Activated CD4-positive, CD25-positive, alpha-beta regulatory T cell treated with anti-CD3 and anti-CD28 coated beads, Interleukin-2, amount 50 U/mL, for 72 hours (primary cell): Measurements from ENCODE around the gene MPDZ.
"Not testable (repeated sequence)": the region's sequence is repeated elsewhere in the genome, so short reads cannot be mapped to it uniquely, and the experiment has no call there.

ENCODE experiments used
- DNase-seq: peaks from one replicate; pipeline ENCODE4 v3.0.0; 2021

Gene MPDZ

DNA sequence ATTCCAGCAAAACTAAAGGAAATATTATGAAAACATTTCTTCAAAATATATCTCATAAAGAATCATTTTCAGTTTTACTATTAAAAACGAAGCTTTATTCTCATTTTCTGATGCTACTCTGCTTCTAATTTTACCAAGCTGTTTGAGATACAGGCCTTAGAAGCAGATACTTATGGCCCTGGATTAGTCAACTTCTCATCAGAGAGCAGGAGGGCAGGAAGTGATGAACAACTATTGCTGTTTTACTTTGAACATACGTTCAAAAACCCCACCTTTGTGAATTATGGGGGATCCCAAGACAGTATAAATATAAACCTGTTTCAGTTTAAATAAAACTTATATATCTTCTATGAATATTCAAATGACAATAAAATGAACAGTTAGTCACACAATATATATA lies 16.0 kb downstream of the MPDZ start:
- no peak for DNase-seq

DNA sequence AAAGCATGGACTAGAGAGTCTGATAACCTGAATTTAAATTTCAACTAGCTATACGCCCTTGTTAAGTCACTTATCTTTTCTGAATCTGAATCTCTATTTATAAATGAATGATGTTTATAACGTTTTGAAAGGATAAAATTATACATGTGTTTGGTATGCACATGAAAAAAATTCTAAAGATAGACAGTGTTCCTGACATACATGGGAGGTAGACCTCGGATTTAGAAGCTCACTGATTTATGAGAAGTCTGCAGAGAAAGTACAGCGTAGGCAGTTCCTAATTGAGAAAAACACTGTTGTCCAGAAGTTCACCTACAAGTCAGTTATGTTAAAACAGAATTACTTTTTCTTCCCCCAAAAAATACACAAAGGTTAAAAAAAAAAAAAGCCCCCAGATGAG lies 26.6 kb downstream of the MPDZ start:
- DNase-seq, result no peak

DNA sequence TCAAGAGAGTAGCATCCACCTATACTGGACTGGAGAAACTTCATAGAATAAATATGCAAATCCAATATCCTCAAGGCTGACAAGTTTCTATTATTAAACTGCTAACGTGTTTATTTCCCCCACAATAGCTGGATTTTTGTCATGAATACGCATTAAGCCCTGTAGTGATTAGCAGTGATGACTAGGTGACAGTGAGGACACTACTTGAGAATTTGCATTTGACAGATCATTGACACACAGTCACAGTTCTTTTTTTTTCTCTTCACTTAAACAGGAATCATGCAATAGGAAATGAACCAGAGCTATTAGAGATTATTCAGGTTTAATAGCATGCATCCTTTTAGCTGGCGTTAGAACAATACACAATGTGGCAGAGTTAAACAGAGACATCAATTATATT lies 35.3 kb downstream of the MPDZ start:
- DNase-seq, result no peak

DNA sequence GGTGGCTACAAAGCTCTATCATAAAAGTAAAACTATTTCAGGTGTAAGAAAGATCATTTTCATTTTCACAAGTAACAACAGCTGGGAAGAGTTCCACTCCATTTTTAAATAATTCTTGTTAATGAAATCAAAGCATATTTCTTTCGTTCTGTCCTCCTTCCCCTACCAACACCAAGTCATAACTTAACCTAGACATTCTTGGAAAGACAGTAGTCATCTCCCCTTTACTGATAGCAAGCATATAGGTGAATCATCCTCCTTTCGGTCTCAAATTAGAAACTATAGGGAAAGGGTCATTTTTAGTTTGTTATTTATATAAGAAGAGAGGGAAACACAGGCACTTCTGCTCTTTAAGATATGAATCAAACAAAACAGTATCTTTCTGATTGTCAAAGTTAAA lies 38.2 kb downstream of the MPDZ start:
- DNase-seq, result no peak

DNA sequence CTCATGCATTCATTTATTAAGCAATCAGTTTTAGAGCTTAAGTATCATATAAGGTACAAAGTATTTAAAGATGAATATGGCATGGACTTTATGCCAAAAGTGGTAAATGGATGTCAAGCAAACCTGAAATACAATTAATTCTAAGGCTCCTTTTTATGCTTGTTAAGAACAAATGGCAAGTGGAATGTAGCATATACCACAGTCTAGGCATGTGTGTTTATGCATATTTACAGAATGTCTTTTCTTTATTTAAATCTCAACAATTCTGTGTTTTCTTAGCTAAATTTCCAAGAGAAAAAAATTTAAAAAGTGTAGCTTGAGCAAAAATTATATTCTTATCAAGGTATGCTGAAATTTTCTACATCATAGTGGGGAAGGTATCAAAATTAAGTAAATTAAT lies 39.8 kb downstream of the MPDZ start:
- DNase-seq, result no peak

DNA sequence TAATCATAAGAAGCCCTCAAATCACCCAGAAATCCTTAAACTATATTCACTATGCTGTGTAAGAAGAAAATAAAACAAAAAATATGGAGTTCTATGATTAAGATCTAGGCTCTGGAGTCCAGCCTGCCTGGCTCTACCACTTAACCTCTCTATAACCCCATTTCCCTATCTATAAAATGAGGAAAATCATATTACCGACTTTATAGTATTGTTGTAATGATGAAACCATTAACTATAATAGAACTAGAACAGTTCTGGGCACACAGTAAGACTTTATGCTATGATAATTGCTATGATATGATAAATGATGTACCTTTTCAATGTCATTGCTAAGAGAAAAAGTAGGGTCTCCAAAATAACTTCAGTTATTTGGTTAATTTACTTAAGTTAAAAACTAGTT lies 40.3 kb downstream of the MPDZ start:
- DNase-seq, result no peak

DNA sequence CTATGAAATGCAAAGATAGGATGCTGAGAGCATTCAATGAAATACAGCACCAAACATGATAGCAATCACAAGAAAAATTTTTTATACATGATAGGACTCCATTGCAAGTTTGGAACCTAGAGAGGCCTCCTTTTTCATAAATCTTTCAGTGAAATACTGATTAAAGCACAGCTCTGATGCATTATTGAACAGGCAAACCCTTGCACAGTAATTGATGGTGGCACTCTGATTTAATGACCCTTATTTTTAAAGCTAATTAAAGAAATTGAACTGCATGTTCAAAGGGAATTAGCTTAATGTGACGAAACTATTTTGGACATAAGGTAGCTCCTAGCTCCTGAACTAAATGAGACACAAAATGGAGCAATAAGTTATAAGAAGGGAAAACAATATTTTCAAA lies 44.6 kb downstream of the MPDZ start:
- no peak for DNase-seq

DNA sequence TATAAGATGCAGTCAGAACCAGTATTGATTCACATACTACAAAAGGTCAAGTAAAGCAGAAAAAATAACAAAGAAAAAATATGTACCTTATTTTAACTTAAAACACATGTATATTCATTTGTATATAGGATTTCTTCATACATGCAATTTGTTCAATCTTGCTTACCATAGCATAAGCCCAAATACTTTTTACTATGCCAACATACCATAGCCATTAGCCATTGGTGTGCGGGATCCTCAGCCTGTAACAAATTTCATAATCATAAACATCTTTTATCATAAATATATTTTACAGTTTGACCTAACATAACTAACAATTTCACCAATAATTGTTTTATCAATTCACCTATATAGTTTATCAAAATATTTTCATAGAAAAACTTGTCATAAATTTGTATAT lies 51.1 kb downstream of the MPDZ start:
- DNase-seq, result no peak

DNA sequence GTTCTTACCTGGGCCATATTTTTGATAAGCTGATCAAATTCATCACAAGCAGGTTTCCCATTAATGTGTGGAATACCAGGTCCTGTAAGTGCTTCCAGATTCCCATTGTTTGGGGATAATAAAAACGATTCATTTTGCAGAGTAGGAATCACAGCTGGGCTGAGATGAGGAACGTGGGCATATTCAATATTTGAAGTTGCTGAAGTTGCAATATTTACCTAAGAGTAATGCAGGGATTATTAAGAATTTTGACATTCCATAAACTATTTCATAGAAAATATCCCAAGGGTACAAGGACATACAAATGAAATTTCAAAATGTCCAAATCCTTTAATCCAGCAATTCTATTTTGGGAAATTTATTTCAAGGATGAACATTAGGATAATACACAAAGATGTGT lies 55.1 kb downstream of the MPDZ start:
- DNase-seq, result no peak

DNA sequence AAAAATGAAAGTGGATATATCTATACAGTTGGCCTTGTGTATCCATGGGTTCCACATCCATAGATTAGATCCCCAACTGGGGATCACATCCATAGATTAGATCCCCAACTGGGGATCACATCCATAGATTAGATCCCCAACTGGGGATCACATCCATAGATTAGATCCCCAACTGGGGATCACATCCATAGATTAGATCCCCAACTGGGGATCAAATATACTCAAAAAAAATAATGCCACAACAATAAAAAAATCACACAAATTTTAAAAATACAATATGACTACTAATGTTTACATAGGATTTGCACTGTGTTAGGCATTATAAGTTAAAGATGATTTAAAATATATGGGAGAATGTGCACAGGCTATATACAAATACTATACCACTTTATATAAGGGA lies 56.8 kb downstream of the MPDZ start:
- DNase-seq, result not testable (repeated sequence)

DNA sequence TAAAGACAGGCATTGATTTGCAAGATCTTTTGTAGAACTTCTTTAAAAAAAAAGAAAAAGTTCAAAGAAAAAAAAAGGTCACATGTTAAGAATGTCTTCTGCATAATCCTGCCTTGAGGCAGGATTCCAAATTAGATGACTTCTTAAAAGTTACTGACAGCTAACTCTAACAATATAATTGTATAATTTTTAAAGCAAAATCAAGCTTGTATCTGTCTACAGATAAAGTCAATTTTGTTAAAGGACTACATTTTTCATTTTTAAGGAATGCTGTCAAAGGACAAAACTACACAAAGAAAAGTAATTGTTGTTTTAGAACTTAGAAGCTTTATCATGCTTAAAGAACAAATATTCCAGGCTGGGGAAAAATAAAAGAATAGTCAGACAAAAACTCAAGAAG lies 57.8 kb downstream of the MPDZ start:
- DNase-seq, result no peak

DNA sequence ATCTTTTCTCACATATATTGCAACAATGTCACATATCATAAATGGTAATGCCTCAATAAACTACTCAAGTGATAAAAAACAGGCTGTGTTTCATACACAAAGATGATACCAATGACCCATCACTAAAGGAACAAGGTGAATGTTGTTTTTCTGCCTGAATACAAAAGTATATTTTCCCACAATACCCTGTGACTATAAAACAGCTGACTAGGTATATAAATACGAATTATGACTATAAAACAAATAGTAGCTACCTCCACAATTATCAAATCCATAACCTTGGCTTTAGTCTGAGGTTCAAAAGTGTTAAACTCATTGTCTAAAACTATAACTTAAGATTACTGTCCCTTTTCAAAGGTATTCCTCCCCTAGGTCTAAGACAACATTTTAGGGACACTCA lies 58.7 kb downstream of the MPDZ start:
- no peak for DNase-seq

DNA sequence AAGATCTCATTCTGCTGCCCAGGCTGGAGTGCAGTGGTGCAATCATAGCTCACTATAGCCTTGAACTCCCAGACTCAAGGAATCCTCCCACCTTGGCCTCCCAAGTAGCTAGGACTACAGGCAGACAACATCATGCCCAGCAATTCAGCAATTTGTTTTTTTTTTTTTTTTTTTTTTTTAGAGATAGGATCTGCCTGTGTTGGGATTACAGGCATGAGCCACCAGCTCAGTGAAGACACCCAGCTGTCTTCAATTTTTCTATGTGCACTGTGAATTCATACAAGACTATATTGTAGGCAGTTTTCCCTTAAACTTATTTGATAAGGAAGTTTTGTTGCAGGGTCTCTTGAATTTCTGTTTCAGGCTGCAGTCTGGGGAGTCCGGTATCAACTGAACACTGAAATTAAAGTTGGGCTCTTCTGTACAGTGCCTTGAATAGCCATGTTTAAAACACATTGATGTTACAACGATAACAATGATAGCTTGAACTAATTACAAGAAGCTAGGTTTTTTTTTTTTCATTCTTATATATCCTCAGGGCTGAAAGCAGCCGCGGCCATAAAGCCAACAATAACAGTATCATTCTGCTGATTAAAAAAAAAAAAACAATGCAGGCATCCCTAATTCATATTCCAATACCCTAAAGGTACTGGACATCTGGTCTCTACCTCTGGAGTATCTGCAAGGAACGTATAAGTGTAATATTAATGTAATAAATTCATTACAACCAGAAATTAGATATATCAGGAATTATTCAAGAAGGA lies 63.5 kb downstream of the MPDZ start:
- no peak for DNase-seq

DNA sequence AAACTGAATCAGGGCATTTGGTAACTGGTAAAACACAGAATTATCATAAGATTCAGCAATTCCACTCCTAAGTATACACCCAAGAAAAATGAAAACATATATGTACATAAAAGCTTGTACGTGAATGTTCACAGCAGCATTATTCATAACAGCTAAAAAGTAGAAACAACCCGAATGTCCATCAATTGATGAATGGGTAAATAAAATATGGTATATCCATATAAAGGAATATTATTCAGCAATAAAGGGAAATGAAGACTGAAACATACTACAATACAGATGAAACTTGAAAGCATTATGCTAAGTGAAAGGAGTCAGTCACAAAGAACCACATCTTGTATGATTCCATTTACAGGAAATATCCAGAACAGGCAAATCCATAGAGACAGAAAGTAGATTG lies 65.5 kb downstream of the MPDZ start:
- DNase-seq, result no peak

DNA sequence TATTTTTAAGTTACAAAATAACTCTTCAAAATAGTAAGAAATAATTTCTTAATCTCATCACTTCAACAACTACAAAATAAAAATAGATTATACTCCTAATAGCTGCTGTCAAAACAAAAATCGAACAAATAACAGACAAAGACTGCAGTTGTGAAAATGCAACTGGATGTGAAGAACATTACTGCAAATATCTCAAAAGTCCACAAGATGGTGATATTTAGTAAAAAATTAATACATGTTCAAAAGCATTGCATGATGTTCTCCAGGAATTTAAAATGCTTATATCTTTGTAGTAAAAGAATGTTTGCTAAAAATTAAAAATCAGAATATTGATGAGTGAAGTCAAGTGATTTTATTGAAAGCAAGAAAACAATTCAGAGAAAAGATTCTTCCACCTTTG lies 66.2 kb downstream of the MPDZ start:
- no peak for DNase-seq

DNA sequence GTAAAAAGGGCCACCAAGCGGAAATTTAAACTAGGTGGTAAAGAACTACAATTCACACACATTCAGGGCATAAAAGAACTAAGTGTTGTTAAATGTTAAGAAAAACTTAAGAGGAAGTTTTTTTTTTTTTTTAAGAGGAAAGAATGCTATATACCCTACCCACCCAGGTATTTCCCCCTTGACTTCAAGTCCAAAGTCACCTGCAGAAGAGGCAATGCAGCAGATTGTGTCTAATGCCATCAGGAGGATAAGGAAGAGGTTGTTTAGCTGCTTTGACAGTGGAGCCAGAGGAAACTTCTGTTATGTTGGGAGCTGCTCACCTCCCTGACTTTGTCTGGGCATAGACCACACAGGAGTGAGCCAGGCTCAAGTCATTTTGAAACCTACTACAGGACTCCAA lies 69.2 kb downstream of the MPDZ start:
- no peak for DNase-seq

DNA sequence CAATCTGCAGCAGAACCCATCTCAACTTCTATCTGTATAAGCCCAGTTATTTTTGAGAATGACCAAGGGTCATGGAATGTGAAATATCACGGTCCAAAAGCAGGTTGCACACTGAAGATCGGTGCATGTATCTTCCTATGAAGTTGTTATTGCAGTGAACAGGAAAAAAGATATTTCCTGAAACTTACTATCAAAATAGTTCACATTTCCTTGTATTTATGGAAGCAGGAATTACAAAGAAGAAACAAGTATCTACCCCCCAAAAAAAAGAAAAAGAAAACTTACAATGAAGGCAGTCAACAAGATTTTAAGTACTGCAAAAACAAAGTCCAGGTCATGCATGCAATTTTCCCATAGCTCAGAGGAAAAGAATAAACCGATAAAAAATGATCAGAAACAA lies 70.0 kb downstream of the MPDZ start:
- no peak for DNase-seq

DNA sequence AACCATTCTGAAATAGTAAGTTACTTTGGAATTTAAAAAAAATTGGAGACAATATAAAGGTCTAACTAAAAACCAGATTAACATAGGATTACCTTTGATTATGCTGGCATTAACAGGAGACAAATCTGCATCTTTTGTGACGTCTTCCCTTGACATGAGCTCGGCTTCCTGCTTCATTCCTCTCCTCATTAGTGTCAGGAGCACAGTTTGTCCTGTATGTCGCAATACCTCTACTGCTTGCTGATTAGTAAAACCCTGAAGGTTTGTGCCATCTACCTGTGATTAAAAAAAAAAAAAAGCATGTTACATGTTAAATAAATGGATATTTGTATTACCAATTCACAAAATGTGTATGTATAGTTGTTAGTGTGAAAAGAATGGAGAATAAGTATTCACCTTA lies 73.7 kb downstream of the MPDZ start:
- no peak for DNase-seq

DNA sequence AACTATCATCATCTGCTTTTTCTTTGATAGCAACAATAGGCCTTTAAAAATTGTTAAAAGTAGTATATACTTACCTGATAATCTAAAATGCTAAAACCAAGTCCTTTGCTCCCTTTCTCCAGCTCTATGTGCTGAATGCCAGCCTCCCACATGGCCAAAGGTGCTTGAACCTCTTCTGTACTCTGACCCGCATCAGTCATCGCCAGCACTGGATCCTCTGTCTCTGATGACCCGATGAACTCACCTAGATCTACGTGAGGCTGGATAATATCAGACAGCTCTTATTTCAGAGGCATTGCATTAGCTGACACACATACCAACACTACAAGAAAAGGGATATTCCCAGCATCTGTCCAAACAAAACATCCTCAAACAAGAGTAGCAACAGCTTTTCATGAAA lies 89.5 kb downstream of the MPDZ start:
- DNase-seq, result no peak

DNA sequence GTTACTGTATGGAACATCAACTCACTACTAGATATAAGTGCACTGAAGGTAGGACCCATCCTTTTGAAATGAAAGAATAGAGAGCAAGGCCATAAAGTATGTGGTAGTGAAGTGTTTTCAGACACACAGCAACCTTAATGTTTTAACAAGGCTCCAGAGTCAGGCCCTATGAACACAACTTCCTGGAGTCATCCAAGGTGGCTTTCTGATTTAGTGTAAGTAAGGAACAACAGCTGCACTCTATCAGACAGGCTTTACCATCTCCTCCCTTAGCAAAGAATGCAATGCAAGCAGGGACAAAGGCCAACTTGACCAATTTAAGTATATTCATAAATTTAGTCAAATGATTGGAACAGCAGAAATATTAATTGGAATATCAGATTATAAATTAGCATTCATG lies 90.1 kb downstream of the MPDZ start:
- no peak for DNase-seq

DNA sequence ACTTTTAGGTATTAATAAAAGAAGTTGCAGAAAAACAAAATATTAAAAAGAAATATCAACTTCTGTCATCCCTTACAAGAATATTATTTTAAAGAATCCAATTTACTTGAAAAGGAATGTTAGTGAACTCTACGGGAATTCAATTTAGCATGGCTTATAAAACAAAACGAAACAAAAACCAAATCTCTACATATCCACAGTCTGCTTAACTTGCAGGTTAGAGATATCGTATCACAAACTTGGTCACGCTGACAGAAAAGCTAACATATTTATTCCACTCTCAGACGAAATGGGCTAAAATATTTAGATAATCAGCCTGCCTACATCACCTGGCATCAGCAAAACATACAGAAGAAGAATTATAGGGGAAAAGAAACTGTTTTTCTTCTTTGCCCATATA lies 92.7 kb downstream of the MPDZ start:
- no peak for DNase-seq

DNA sequence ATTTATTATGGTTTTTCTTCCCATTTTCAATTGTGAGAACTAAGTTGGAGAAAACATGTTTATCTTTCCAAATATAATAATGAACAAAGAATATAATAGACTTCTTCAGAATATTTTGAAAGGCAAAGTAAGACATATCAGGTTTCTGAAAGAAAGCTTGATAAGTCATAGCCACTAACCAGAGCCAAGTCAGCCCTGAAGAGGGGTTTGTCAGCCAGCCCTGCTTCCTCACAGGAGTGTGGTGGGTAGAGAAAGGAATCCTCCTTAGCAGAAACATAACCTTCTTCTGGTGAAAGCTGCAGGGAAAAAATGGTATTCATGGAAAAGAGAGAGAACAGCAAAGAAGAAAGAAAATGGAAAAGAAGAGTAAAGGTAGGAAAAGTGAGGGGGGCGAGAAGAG lies 93.4 kb downstream of the MPDZ start:
- DNase-seq, result no peak

DNA sequence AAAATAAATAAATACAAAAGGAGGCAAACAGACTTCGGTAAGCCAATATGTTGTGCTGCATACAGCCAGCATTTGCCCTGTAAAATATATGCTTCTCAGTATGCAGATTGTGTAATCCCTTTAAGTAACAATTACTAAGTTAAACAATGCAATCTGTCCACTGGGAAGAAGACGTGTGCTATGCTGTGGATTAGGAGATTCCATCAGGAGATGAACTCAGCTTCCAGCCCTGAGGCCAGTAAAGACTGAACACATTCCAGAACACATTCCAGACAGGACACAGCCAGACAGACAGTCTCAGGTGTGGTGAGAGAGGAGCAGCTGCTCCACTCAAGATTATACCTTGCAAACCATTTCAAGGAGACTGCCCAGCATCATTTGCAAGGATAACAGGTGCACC lies 97.8 kb downstream of the MPDZ start:
- no peak for DNase-seq

DNA sequence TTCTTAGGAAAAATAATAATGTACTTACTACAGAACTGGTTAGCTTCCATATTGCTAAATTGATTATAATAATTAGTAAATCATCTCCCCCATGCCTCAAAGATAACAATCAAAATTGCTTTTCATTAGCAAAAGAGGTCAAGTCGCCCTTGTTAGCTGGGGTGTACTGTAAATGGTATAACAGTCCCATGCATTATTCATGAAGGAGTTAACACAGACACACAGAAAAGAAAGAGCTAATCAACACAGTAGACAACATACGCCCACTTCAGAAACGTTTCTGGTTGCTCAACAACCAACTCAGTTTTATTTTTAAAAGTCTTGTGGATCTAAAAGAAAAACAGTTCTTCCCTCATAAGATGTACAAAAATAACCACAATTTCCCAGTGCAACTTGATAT lies 100.2 kb downstream of the MPDZ start:
- no peak for DNase-seq

DNA sequence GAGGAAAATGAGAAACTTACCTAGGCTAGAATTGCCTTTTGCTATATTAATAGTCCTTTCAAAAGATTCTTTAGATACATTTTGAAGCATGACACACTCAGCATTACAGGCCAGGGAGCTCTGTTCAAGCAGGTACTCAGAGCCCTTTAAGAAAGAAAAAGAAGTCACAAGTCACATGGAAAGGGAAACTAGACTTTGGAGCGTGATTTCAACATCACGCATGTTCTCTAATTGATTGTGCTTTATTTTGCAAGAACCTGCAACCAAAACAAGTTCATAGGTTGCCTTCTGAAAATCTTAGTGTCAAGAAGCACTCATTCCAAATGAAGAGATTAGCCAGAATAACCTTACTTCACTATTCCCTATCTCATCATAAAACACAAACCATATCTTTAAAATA lies 103.8 kb downstream of the MPDZ start:
- DNase-seq, result no peak
